Dermis lymphatic vessel endothelial cell (primary cell): ENCODE measurements around the gene TP73. TPM values are rescaled to one million over a fixed set of nuclear protein-coding genes. Genes with fewer than 3 reads are reported as not detected.

Experiments
- total RNA-seq: library from RNA; depleted of rRNA; stranded (reverse); fragments of >200 nt; gene quantifications from 2 replicates; pipeline ENCODE4 v1.2.1, GENCODE V29; 2014

Gene TP73
- not detected in 2 replicates for total RNA-seq

DNA sequence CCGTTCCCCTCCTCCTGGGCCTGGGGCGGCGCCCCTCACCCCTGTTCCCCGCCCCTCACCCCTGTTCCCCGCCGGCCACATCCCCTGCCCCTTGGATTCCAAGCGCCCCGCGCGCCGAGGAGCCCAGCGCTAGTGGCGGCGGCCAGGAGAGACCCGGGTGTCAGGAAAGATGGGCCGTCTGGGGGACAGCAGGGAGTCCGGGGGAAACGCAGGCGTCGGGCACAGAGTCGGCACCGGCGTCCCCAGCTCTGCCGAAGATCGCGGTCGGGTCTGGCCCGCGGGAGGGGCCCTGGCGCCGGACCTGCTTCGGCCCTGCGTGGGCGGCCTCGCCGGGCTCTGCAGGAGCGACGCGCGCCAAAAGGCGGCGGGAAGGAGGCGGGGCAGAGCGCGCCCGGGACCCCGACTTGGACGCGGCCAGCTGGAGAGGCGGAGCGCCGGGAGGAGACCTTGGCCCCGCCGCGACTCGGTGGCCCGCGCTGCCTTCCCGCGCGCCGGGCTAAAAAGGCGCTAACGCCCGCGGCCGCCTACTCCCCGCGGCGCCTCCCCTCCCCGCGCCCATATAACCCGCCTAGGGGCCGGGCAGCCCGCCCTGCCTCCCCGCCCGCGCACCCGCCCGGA, at the start of gene TP73:
Gene TP73, plus strand, starts transcription at position 587 of the 618 bp plus-strand sequence. CDS start 29,850 bp downstream, outside the sequence.

DNA sequence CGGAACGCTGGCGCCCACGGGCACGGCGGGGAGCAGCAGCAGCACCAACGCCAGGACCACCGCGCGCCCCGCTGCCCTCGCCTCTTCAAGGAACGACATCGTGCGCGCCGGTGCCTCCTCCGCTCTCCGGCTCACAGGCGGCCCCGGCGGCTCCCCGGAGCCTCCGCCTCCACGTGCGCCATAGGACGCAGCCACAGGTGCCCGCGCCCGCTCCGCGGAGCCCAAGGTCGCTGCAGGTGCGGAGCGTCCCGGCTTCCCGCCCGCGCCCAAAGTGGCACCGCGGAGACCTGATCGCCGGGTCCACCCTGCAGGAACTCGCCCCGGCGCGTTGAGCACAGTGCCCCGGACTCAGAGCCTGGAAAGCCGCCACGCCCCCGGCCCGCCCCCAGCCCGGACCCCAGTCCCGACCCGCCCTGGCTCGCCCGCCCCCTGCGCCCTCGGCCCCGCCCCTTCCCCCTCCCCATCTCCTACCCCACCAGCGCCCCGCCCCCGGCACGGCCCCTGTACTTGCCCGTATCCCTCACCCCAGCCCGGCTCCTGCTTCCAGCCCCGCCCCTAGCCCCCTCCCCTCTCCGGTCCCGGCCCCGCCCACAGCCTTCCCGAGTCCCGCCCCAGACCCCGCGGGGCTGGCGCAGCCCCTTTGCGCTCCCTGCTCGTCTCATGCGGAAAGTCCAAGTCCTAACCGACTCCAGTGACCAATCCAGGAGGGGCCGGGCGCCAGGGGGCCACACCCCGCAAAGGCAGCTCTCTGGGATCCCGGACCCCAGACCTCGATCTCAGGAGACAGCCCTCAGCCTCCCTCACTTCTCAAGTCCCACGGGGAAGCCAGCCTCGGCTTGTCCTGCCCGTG, 40.9 kb upstream of the TP73 start, which contains the start of gene MEGF6:
Gene MEGF6, minus strand, starts transcription at position 339 of the 850 bp plus-strand sequence. Its CDS starts 240 bp downstream, at position 99.

GRCh38 chr1:3624200-3625136, 27.8 kb upstream of the TP73 start, which contains the start of gene TPRG1L:
TPRG1L (plus strand) TSS chr1:3625015; CDS start chr1:3625073, 58 bp downstream.

DNA sequence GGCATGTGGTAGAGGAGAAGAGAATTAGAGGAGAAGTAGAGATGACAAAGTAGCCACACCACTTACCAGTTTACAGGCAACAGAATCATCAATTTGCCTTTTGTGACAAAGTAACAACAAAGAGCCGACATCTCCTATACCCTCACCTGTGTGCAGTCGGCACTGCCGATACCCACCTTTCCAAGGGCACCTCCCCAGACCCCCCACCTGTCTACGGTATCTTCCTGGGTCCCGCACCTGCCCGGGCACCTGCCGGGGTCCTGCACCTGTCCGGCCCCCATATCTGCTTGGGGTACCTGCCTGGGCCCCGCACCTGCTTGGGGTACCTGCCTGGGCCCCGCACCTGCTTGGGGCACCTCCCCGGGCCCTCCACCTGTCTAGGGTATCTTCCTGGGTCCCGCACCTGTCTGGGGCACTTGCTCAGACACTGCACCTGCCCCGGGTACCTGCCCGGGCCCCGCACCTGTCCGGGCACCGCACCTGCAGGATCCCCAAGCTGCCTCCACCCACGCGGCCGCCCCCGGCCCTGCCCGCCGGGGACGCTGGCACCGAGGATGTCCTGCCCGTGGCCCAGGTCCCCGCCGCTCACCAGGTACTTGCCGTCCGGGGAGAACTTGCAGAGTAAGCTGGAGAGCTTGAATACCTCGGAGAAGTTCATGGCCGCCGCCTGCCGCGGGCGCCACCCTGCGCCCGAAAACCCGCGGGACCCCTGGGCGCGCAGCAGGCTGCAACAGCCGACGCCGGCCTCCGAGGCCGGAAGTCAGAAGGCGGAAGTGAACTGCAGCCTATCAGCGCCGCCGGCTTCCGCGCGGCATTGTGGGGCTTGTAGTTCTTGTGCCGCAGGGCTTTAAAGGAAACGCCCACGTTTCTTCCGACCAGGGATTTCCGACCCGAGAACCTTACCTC, 2.7 kb upstream of the TP73 start, which contains the start of gene WRAP73:
Gene WRAP73, minus strand, starts transcription at position 762 of the 906 bp plus-strand sequence. Its CDS starts 104 bp downstream, at position 658.

GRCh38 chr1:3752400-3752945, 100.2 kb downstream of the TP73 start, which contains the start of gene CCDC27:
CCDC27 (plus strand) TSS chr1:3752450; CDS start chr1:3752482, 32 bp downstream.

GRCh38 chr1:3772715-3773571, 120.6 kb downstream of the TP73 start, which contains the start of gene SMIM1:
SMIM1 (plus strand) TSS chr1:3772749; CDS start chr1:3775374, 2,625 bp downstream.

Other genes with a start within 250 kb of the TP73 start
- 0.17 and 0.33 TPM in 2 replicates for gene ARHGEF16, start 197.9 kb upstream of the TP73 start, total RNA-seq
- gene MEGF6, start 41.0 kb upstream of the TP73 start, total RNA-seq, result 84.1 and 129 TPM in 2 replicates
- 32.2 and 37.9 TPM in 2 replicates for gene TPRG1L, start 27.5 kb upstream of the TP73 start, total RNA-seq
- 13.1 and 16.3 TPM in 2 replicates for gene WRAP73, start 2.4 kb upstream of the TP73 start, total RNA-seq
- gene CCDC27, start 99.9 kb downstream of the TP73 start, total RNA-seq, result not detected in 2 replicates
- gene SMIM1, start 120.2 kb downstream of the TP73 start, total RNA-seq, result 0.17 and 0.43 TPM in 2 replicates
- gene LRRC47, start 144.0 kb downstream of the TP73 start, total RNA-seq, result 22.8 and 28.8 TPM in 2 replicates
- gene CEP104, start 204.7 kb downstream of the TP73 start, total RNA-seq, result 12.7 and 13.6 TPM in 2 replicates
- 8.6 and 9.3 TPM in 2 replicates for gene DFFB, start 205.0 kb downstream of the TP73 start, total RNA-seq
- gene C1orf174, start 247.8 kb downstream of the TP73 start, total RNA-seq, result 19.2 and 21.7 TPM in 2 replicates